T-helper 2 cell treated with Interferon-gamma antibody and Interleukin-4, amounts not matched to agents 5 μg/mL and 100 μg/mL, for 36 hours (primary cell): Measurements from ENCODE around the gene TMEM18.

ENCODE experiments used
- DNase-seq: peaks from one replicate; pipeline ENCODE4 v3.0.0; 2021; ENCODE audit warnings: low spot score
- H3K27ac Mint-ChIP-seq: one replicate; pipeline ENCODE4 v1.8.0; 2021; ENCODE audit warnings: mild to moderate bottlenecking, mixed read lengths
- H3K27me3 Mint-ChIP-seq: one replicate; pipeline ENCODE4 v1.8.0; 2021; ENCODE audit warnings: low read depth, mixed read lengths
- H3K36me3 Mint-ChIP-seq: one replicate; pipeline ENCODE4 v1.8.0; 2021; ENCODE audit warnings: low read depth, mixed read lengths
- H3K4me1 Mint-ChIP-seq: one replicate; pipeline ENCODE4 v1.8.0; 2021; ENCODE audit warnings: low read depth, mixed read lengths
- H3K4me3 Mint-ChIP-seq: one replicate; pipeline ENCODE4 v1.8.0; 2022; ENCODE audit warnings: mild to moderate bottlenecking, moderate library complexity, mixed read lengths
- H3K9me3 Mint-ChIP-seq: one replicate; pipeline ENCODE4 v1.8.0; 2021; ENCODE audit warnings: mixed read lengths

TMEM18 gene

DNA sequence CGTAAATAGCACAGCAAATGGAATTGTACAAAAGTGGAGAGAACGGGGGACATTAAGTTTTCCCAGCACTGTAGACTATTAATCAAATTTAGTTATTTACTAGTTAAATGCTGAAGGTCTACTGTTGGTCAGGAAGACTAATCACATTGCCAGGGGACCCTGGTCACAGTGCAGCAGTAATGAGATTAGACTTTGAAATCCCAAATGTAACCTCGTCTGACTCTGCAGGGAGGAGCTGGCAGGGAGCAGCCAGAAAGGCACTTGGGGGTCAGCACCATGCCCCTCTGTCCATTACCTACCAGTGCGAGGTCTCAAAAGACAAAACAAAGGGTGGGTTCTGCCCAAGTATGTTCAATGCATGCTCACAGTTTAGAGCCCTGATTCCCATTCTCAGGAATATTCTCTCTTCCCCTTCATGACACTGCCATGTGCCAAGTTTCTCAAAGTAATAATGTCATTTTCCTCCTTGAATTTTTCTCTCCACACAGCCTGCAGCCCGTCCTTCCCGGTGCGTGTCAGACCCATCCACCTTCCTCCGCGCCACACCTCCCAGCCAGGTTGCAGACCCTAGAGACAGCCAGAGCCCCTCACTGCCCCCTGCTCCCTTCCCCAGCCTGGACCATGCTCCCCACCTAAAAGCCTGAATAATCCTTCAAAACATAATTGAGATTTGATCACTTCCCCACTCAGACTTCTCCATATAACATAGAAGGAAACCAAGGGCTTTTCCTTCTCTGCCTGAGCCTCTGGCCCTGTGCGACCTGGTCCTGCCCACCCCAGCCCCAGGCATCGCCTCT, 52.5 kb downstream of the TMEM18 start:
- H3K36me3 Mint-ChIP-seq, result no peaks in the 10 kb centered on the region
- no peak overlapping the region for H3K27ac Mint-ChIP-seq
- H3K27me3 Mint-ChIP-seq, result no peaks in the 10 kb centered on the region
- no peak for DNase-seq
- H3K4me1 Mint-ChIP-seq, result no peaks in the 10 kb centered on the region
- no peak overlapping the region for H3K4me3 Mint-ChIP-seq
- H3K9me3 Mint-ChIP-seq, result no peaks in the 10 kb centered on the region

DNA sequence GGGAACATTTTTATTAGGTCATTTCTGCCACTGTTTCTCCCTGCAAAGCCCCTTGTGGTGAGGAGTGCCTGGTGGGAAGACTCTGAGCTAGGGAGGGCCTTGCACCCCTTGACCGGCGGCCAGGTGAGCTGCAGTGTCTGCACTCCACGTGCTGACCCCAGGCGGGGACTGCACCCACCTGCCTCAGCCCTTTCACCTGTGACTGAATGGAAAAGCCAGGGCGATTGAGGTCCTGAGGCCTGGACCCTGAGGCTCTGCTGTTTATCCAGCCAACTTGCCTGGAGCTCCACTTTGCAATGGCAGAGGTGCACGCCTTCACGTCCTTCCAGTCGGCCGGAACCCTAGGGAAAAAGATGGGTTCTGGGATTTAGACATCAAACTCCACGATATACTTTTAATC, 53.1 kb downstream of the TMEM18 start:
- H3K4me3 Mint-ChIP-seq, result no peak overlapping the region
- H3K4me1 Mint-ChIP-seq, result no peaks in the 10 kb centered on the region
- no peaks in the 10 kb centered on the region for H3K9me3 Mint-ChIP-seq
- DNase-seq, result no peak
- no peaks in the 10 kb centered on the region for H3K36me3 Mint-ChIP-seq
- no peak overlapping the region for H3K27ac Mint-ChIP-seq
- no peaks in the 10 kb centered on the region for H3K27me3 Mint-ChIP-seq

DNA sequence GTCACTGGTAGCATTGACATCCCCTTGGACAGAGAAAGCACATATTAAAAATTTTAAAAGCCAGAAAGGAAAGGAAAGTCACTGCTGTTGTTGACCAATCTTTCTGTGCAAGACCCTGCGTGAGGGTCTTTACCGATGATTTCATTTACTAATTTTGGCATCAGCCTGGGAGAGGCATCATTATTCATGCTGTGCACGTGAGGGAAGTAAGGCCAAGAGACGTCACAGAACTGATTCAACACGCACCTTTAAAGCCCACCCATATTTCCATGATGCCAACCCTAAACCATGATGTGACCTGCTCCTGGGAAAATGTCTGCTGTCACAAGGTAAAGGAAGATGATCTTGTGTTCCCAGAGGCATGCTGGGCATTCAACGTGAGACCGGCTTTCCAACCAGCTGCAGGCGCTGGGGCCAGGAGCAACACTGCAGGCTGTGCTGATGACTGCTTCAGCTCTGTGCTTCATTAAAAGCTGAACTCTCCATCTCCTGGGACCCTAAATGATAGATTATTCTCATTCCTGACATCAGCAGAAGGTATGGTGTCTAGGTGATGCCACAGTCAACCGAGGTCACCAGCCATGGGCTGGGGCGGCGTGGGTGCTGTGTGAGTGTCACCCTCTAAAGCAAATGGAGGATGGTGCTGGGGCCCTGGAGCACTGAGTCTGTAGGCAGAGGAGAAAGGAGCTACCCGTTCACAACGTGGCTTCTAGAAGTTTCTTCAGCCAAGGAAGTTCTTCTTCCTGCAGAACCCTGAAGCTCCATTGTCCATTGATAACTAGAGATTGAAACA, 53.9 kb downstream of the TMEM18 start:
- H3K9me3 Mint-ChIP-seq, result no peaks in the 10 kb centered on the region
- no peak overlapping the region for H3K4me3 Mint-ChIP-seq
- no peak for DNase-seq
- H3K27me3 Mint-ChIP-seq, result no peaks in the 10 kb centered on the region
- no peaks in the 10 kb centered on the region for H3K36me3 Mint-ChIP-seq
- no peak overlapping the region for H3K27ac Mint-ChIP-seq
- no peaks in the 10 kb centered on the region for H3K4me1 Mint-ChIP-seq

DNA sequence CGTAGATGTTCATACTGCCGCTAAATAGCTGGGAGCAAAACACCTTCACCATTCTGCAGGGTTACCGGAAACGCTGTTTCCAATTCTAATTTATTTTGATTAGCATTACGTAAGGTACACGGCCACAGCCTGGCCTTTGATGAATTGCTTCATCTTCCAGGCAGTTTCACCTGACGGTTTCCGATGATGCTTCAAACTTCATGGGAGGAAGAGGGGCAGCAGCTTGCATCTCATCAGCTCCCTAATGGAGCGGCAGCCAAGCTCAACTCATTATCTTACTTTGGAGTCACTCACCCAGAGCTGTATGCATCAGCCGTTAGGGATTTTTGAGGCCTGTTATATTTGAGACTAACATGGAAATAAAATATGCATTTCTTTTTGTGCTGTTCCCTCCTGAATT, 54.8 kb downstream of the TMEM18 start:
- no peaks in the 10 kb centered on the region for H3K9me3 Mint-ChIP-seq
- H3K4me3 Mint-ChIP-seq, result no peak overlapping the region
- H3K27me3 Mint-ChIP-seq, result no peaks in the 10 kb centered on the region
- H3K27ac Mint-ChIP-seq, result no peak overlapping the region
- H3K4me1 Mint-ChIP-seq, result no peaks in the 10 kb centered on the region
- DNase-seq, result no peak
- no peaks in the 10 kb centered on the region for H3K36me3 Mint-ChIP-seq

DNA sequence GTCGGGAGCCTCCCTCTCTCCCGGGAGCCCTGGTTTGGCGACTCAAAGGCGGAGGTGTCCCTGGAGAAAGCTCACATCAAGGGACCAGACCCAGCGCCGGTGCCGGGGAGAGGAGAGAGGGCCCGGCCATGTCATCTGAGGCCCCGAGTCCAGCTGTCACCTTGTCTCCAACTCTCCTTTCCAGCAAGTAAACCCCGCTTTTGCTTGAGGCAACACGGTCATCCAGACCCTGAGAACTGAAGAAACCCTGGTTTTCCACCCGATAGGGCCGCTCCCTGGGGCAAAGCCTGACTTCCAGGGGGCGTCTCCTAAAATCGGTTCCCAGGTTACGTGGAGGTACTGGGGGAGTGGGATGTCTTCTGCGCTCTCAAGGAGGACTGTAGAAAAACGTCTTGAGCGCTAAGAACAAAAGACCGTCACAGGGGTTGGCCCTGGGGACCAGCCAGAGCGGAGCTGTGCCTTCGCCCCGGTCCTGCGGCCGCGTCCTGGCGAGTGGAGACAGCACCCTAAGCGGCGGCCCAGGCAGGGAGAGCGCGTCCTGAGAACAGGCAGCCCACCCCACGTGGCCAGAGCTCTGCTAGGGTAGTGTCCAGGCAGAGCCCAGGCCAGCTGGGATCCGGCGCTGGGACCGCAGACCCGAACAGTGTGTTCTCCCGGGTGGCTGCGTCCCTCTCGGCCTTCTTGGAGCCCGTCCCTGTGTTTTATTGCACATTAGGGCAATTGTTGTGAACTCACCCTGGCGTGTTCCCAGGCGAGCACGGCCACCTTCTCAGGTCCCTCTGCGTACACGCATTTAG, 55.7 kb downstream of the TMEM18 start:
- Mint-ChIP-seq H3K9me3 (no peaks in the 10 kb centered on the region), H3K4me3 (no peak overlapping the region), H3K27ac (no peak overlapping the region), H3K27me3 (peaks cover 1% of the 10 kb centered on the region), H3K36me3 (no peaks in the 10 kb centered on the region), H3K4me1 (no peaks in the 10 kb centered on the region)
- DNase-seq, result no peak

DNA sequence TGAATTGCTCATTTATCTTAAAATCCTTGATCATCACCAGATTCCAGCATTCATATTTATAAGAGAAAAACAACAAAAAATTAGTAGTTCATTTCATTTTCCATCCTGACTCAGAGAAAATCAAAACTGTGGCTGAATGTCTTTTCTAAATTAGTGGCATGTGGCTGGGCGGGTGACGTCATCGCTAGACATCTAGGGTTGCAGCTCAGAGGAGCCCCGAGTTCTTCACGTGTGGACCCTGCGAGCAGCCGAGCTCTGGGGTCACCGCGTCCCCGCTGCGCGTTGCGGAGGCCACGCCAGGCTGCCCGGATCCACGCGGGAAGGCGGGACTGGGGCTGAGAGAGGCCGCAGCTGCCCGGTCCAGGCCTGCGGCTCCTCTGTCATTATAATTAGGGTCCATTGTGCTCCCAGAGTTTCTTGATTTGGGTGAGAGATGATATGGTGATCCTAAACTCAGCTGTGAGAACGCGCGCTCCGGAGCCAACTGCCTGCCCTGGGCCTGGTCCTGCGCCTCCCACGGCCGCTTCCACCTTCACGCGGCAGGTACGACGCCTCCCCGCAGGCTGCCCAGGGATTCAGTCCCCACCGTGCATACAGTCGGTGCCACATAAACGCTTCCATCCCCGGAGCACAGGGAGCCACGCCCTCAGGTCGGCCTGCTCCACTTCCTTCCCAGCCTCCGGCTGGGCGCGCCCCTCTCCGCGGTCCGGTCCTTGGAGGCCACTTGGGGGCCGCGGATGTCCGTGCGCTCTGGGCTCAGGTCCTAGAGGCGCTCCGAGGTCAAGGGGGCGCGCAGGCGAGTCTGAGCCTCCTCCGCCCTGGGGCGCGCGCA, 56.5 kb downstream of the TMEM18 start:
- no peaks in the 10 kb centered on the region for H3K4me1 Mint-ChIP-seq
- no peak overlapping the region for H3K4me3 Mint-ChIP-seq
- H3K27me3 Mint-ChIP-seq, result peaks cover 3% of the 10 kb centered on the region
- H3K27ac Mint-ChIP-seq, result no peak overlapping the region
- no peaks in the 10 kb centered on the region for H3K36me3 Mint-ChIP-seq
- DNase-seq, result no peak
- H3K9me3 Mint-ChIP-seq, result no peaks in the 10 kb centered on the region

DNA sequence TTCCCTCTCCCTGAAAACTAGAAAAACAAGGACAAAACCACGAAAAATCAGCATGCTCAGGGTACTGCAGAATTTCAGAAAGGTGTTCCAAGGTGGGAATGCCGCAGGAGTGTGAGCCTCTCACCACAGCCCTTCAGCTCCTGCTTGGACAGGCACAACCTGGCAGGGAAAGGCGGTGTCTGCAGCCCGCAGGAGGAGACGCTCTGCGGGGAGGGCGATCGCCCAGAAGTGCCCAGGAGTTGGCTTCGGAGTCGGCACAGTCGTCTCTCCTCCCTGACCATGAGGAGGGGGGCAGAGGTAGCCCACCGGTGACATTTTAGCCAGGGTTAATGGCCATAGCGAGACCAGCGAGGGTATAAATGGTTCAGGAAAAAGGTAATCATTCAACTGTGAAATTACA, 57.2 kb downstream of the TMEM18 start:
- DNase-seq, result no peak
- no peak overlapping the region for H3K4me3 Mint-ChIP-seq
- no peaks in the 10 kb centered on the region for H3K9me3 Mint-ChIP-seq
- H3K27me3 Mint-ChIP-seq, result peaks cover 3% of the 10 kb centered on the region
- no peak overlapping the region for H3K27ac Mint-ChIP-seq
- no peaks in the 10 kb centered on the region for H3K36me3 Mint-ChIP-seq
- H3K4me1 Mint-ChIP-seq, result no peaks in the 10 kb centered on the region

DNA sequence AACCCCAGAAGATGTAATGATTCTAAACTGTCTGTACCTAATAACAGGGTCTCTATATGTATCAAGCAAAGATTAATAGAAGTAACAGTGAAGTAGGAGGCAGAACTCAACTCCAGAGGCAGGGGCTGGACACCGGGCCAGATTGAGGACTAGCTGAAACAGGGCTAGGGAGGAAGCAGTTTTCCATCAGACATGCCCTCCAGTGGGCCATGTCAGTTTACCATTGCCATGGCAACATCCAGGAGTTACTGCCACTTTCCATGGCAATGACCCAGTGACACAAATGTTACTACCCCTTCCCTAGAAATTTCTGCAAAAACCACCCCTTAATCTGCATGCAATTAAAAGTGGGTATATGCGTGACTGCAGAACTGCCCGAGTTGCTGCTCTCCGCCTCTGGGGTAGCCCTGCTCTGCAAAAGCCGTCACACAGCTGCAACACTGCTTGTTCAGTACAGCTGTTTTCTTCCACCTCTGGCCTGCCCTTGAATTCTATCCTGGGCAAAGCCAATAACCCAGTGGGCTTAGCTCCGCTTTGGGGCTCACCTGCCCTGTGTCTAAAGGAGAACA, 58.7 kb downstream of the TMEM18 start:
- Mint-ChIP-seq H3K27ac (no peak overlapping the region), H3K9me3 (no peaks in the 10 kb centered on the region), H3K4me1 (no peaks in the 10 kb centered on the region), H3K4me3 (no peak overlapping the region), H3K27me3 (peaks cover 6% of the 10 kb centered on the region), H3K36me3 (no peaks in the 10 kb centered on the region)
- DNase-seq, result no peak

DNA sequence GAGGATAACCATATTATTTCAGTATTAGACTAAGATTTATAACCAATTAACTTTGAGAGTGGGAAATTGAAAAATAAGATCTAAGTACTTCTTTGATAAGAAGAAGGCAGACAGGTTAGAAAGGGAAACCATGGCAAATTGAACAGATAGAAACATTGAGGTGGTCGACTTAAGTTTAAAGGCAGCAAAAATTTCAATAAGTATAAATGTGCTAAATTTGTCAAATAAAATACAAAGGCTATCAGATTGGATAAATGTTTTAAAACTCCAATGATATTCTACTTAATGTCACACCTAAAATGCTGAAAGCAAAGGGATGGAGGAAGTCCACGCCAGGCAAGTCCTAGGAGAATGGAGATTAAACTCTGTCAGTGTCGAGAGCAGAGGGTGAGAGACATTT, 59.2 kb downstream of the TMEM18 start:
- Mint-ChIP-seq H3K4me1 (no peaks in the 10 kb centered on the region), H3K27ac (no peak overlapping the region), H3K9me3 (no peaks in the 10 kb centered on the region), H3K4me3 (no peak overlapping the region), H3K36me3 (no peaks in the 10 kb centered on the region), H3K27me3 (peaks cover 9% of the 10 kb centered on the region)
- DNase-seq, result no peak
